Mesendoderm (in vitro differentiated cells): ENCODE data around the gene KLHL8.

Source experiments
- DNase-seq: peaks from one replicate; pipeline ENCODE4 v3.0.0; 2013
- H2AK5ac ChIP-seq: 2 replicates; pipeline ENCODE4 v1.6.1; 2013; ENCODE audit warnings: low read length, inconsistent platforms
- H2BK120ac ChIP-seq: 2 replicates; pipeline ENCODE4 v1.6.1; 2013; ENCODE audit warnings: low read depth, mild to moderate bottlenecking, low read length, moderate library complexity, mixed read lengths
- H2BK15ac ChIP-seq: replicated peaks from 2 replicates; pipeline ENCODE4 v1.6.1; 2013; ENCODE audit warnings: low read depth, mild to moderate bottlenecking, moderate library complexity
- H2BK5ac ChIP-seq: 2 replicates; pipeline ENCODE4 v1.6.1; 2013; ENCODE audit warnings: low read length, inconsistent platforms
- H3K18ac ChIP-seq: 2 replicates; pipeline ENCODE4 v1.6.1; 2013; ENCODE audit warnings: mild to moderate bottlenecking, low read length, mixed read lengths
- H3K23ac ChIP-seq: one replicate; pipeline ENCODE4 v1.6.1; 2013; ENCODE audit warnings: low read length
- H3K27ac ChIP-seq: 2 replicates; pipeline ENCODE4 v1.5.1; 2013; ENCODE audit warnings: low read depth, mild to moderate bottlenecking, inconsistent platforms, low read length, moderate library complexity
- H3K27me3 ChIP-seq: 2 replicates; pipeline ENCODE4 v1.6.1; 2013; ENCODE audit warnings: low read length, control low read depth, mild to moderate bottlenecking, inconsistent platforms; ENCODE audit not compliant: insufficient read depth, poor library complexity
- H3K36me3 ChIP-seq: 2 replicates; pipeline ENCODE4 v1.6.1; 2013; ENCODE audit warnings: low read length, inconsistent platforms; ENCODE audit not compliant: control insufficient read depth, insufficient read depth
- H3K4ac ChIP-seq: one replicate; pipeline ENCODE4 v1.6.1; 2013; ENCODE audit warnings: low read depth, mild to moderate bottlenecking, low read length, moderate library complexity
- H3K4me1 ChIP-seq: 2 replicates; pipeline ENCODE4 v1.6.1; 2013; ENCODE audit warnings: low read depth, low read length, inconsistent platforms; ENCODE audit not compliant: control insufficient read depth
- H3K4me2 ChIP-seq: 2 replicates; pipeline ENCODE4 v1.6.1; 2013; ENCODE audit warnings: low read length
- H3K4me3 ChIP-seq: 2 replicates; pipeline ENCODE4 v1.5.1; 2013; ENCODE audit warnings: mild to moderate bottlenecking, low read length
- H3K56ac ChIP-seq: one replicate; pipeline ENCODE4 v1.6.1; 2013; ENCODE audit warnings: low read length
- H3K79me1 ChIP-seq: 2 replicates; pipeline ENCODE4 v1.6.1; 2013; ENCODE audit warnings: low read length, inconsistent platforms
- H3K79me2 ChIP-seq: 2 replicates; pipeline ENCODE4 v1.6.1; 2013; ENCODE audit warnings: mild to moderate bottlenecking, low read length; ENCODE audit not compliant: control insufficient read depth, insufficient read depth
- H3K9ac ChIP-seq: 2 replicates; pipeline ENCODE4 v1.6.1; 2013; ENCODE audit warnings: low read length, inconsistent platforms
- H4K5ac ChIP-seq: one replicate; pipeline ENCODE4 v1.6.1; 2013; ENCODE audit warnings: low read length
- H4K8ac ChIP-seq: one replicate; pipeline ENCODE4 v1.6.1; 2013; ENCODE audit warnings: low read depth, mild to moderate bottlenecking, control low read depth, low read length, moderate library complexity
- WGBS: extraction: QIAGEN DNeasy Blood & Tissue Kit; methylation state at CpG from one replicate; pipeline ENCODE4 v1.1.7; 2013; ENCODE audit warnings: low lambda C conversion rate, missing lambda C conversion rate; ENCODE audit not compliant: insufficient coverage; ENCODE audit errors: extremely low coverage; 5-methylcytosine and 5-hydroxymethylcytosine counted together

The KLHL8 gene

DNA sequence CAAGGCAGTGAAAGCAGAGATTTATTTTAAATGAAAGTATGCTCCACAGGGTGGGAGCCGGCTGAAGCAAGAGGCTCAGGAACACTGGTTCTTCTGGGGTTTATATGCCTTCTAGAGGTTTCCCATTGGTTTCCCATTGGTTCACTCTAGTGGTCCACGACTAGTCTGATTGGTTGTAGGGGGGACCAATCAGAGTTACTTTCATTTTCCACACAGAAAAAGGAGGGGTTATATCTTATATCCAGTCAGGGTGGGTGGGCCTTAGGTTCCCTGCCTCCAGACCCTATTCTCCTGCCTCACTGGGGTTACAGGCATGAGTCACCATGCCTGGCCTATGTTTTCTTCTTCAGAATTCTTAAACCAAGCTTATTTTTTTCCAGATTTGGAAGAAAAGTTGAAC is 101.6 kb downstream of the KLHL8 start:
- peaks cover 2% of the 10 kb centered on the region for H3K4me1 ChIP-seq
- DNase-seq, result peak; percentile 55
- H3K56ac ChIP-seq, result no peak overlapping the region
- no peak overlapping the region for H3K4me3 ChIP-seq
- H3K27me3 ChIP-seq, result no peaks in the 10 kb centered on the region
- H4K5ac ChIP-seq, result no peak overlapping the region
- no peak overlapping the region for H2BK15ac ChIP-seq
- H3K79me2 ChIP-seq, result no peaks in the 10 kb centered on the region
- H3K9ac ChIP-seq, result no peak overlapping the region
- H4K8ac ChIP-seq, result no peak overlapping the region
- H3K36me3 ChIP-seq, result peaks cover 6% of the 10 kb centered on the region
- H3K4ac ChIP-seq, result no peak overlapping the region
- no peak overlapping the region for H3K4me2 ChIP-seq
- H2BK5ac ChIP-seq, result no peak overlapping the region
- H2BK120ac ChIP-seq, result no peak overlapping the region
- no peak overlapping the region for H3K23ac ChIP-seq
- H3K18ac ChIP-seq, result no peak overlapping the region
- H2AK5ac ChIP-seq, result no peak overlapping the region
- H3K79me1 ChIP-seq, result peaks cover 15% of the 10 kb centered on the region
- H3K27ac ChIP-seq, result no peak overlapping the region
- no CpG with 5 or more reads among the region's 2 CpGs for WGBS

DNA sequence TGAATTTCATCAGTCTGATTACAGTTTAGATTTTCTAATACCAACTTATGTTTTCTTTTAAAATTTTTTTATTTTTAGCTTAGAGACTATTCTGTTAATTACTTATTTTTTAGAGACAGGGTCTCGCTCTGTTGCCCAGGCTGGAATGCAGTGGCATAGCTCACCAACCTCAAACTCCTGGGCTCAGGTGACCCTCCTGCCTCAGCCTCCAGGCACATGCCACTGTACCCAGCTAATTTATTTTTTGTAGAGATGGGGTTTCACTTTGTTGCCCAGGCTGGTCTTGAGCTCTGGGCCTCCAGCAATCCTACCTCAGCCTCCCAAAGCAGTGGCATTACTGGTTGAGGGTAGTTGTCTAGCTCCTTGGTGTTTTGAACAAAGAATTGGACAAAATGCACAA is 102.0 kb downstream of the KLHL8 start:
- Histone ChIP-seq H3K4me1 (peaks cover 2% of the 10 kb centered on the region), H2AK5ac (no peak overlapping the region), H4K5ac (no peak overlapping the region), H3K27ac (no peak overlapping the region), H3K4me3 (no peak overlapping the region), H3K79me1 (peaks cover 15% of the 10 kb centered on the region), H2BK120ac (no peak overlapping the region), H3K27me3 (no peaks in the 10 kb centered on the region), H3K36me3 (peaks cover 6% of the 10 kb centered on the region), H3K79me2 (no peaks in the 10 kb centered on the region), H3K4ac (no peak overlapping the region), H3K9ac (no peak overlapping the region), H2BK5ac (no peak overlapping the region), H3K56ac (no peak overlapping the region), H2BK15ac (no peak overlapping the region), H4K8ac (no peak overlapping the region), H3K18ac (no peak overlapping the region), H3K4me2 (no peak overlapping the region), H3K23ac (no peak overlapping the region)
- no CpG with 5 or more reads among the region's 1 CpG for WGBS
- DNase-seq, result no peak

DNA sequence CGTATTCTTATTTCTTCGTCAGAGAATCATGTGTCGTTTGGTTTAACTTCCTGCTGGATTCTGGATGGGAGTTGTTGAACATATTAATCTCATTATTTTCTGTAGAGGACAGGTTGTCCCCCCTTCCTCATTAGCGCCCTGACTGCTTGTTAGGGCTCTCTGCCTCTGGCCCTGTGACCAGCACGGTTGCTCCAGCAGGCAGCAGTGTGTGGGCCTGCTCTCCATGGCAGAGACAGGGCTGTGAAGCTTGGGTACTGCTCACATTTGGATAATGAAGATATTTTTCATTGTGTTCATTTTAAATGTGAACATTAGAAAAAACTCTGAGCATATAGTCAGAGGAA is 102.7 kb downstream of the KLHL8 start:
- Histone ChIP-seq H2BK5ac (no peak overlapping the region), H3K79me1 (peaks cover 15% of the 10 kb centered on the region), H3K27me3 (no peaks in the 10 kb centered on the region), H4K8ac (no peak overlapping the region), H3K79me2 (no peaks in the 10 kb centered on the region), H3K18ac (no peak overlapping the region), H3K4me2 (no peak overlapping the region), H3K9ac (no peak overlapping the region), H2BK120ac (no peak overlapping the region), H3K4me1 (peaks cover 2% of the 10 kb centered on the region), H3K36me3 (peaks cover 6% of the 10 kb centered on the region), H4K5ac (no peak overlapping the region), H3K56ac (no peak overlapping the region), H3K27ac (no peak overlapping the region), H3K4me3 (no peak overlapping the region), H3K4ac (no peak overlapping the region), H2BK15ac (no peak overlapping the region), H2AK5ac (no peak overlapping the region), H3K23ac (no peak overlapping the region)
- DNase-seq, result no peak
- WGBS, result no CpG with 5 or more reads among the region's 5 CpGs

DNA sequence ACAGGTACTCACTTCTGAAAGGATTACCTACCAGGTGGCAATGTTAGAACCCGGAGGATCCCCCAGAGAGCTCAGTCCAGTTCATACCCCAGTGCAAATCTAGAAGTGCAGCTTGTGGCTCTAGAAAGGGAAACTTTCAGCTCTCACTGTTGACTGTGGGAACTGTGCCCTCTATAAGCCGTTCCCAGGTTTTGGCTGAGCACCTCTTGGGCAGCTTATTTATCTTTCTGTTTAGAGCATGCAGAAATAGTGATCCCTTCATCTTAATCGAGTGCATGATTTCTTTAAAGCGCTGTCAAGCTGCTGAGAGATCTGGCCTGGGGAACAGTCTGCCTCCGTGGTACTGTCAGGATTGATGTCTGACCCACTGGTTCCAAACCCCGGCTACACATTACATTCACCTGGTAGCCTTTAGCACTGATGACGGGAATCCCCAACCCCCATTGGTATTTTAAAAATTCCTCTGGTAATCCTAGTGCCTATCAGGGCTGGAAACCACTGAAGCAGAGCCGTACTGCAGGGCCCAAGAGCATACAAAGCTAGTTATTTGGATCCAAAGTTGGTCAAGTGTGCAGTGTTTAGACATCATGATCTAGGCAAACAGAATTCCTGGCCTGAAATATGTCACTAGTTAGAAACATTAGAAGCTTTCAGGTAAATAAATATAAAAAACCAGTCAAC is 103.2 kb downstream of the KLHL8 start:
- Histone ChIP-seq H3K18ac (no peak overlapping the region), H3K4me2 (no peak overlapping the region), H3K79me1 (peaks cover 15% of the 10 kb centered on the region), H2BK120ac (no peak overlapping the region), H3K23ac (no peak overlapping the region), H2BK15ac (no peak overlapping the region), H4K8ac (no peak overlapping the region), H3K4me3 (no peak overlapping the region), H2BK5ac (no peak overlapping the region), H3K4ac (no peak overlapping the region), H3K27me3 (no peaks in the 10 kb centered on the region), H3K56ac (no peak overlapping the region), H3K9ac (no peak overlapping the region), H3K4me1 (peaks cover 2% of the 10 kb centered on the region), H4K5ac (no peak overlapping the region), H3K27ac (no peak overlapping the region), H2AK5ac (no peak overlapping the region), H3K36me3 (peaks cover 6% of the 10 kb centered on the region), H3K79me2 (no peaks in the 10 kb centered on the region)
- peak; percentile 66 for DNase-seq
- no CpG with 5 or more reads among the region's 8 CpGs for WGBS

DNA sequence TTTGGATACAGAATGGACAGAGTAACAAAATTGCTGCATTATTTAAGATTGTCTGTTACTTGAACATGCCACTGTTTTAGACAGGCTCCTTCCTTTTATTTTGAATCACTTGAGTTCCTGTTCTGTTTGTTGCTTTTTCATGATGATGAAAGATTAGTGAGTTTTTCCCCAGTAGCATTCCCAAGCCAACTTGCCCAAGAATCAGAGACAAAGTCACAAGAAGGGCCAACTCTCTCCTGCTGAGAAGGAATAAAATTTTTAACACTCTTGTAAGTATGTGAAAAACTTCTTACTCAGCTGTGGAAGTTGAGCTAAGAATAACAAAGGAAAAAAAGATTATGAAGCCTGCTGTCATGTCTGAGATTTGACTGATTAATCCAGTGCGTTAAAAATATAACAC is 104.2 kb downstream of the KLHL8 start:
- no peak overlapping the region for H3K56ac ChIP-seq
- H3K79me2 ChIP-seq, result no peaks in the 10 kb centered on the region
- H2BK5ac ChIP-seq, result no peak overlapping the region
- no peak overlapping the region for H3K4me2 ChIP-seq
- no peaks in the 10 kb centered on the region for H3K27me3 ChIP-seq
- no peak for DNase-seq
- no peak overlapping the region for H4K8ac ChIP-seq
- peaks cover 2% of the 10 kb centered on the region for H3K4me1 ChIP-seq
- H3K4me3 ChIP-seq, result no peak overlapping the region
- H3K18ac ChIP-seq, result no peak overlapping the region
- peaks cover 19% of the 10 kb centered on the region for H3K79me1 ChIP-seq
- no peak overlapping the region for H2BK15ac ChIP-seq
- no peak overlapping the region for H2BK120ac ChIP-seq
- peaks cover 8% of the 10 kb centered on the region for H3K36me3 ChIP-seq
- H2AK5ac ChIP-seq, result no peak overlapping the region
- no peak overlapping the region for H3K9ac ChIP-seq
- H3K23ac ChIP-seq, result no peak overlapping the region
- WGBS, result no CpG with 5 or more reads among the region's 1 CpG
- no peak overlapping the region for H4K5ac ChIP-seq
- H3K4ac ChIP-seq, result no peak overlapping the region
- no peak overlapping the region for H3K27ac ChIP-seq
